Limb (tissue), 2 donors: ENCODE results near the gene STK38.
"Not testable (repeated sequence)": the region's sequence is repeated elsewhere in the genome, so short reads cannot be mapped to it uniquely, and the experiment has no call there.

Experiments
- DNase-seq, 2 donors: peaks; one replicate each; pipeline ENCODE4 v3.0.0-alpha.2; 2016; ENCODE audit errors: extremely low spot score in 2 of 2

STK38 gene

GRCh38 chr6:36489426-36489825 lies 57.9 kb downstream of the STK38 start:
- no peak for DNase-seq

GRCh38 chr6:36488221-36488620 lies 59.1 kb downstream of the STK38 start:
- DNase-seq = no peak

- no peak for DNase-seq
Measured at GRCh38 chr6:36487698-36488097, 59.6 kb downstream of the STK38 start.

- DNase-seq = no peak
Measured at GRCh38 chr6:36484736-36485135, 62.5 kb downstream of the STK38 start.

GRCh38 chr6:36483326-36483725 lies 64.0 kb downstream of the STK38 start:
- not testable (repeated sequence) for DNase-seq

GRCh38 chr6:36479256-36479655 lies 68.0 kb downstream of the STK38 start:
- no peak for DNase-seq

GRCh38 chr6:36478051-36478526 lies 69.2 kb downstream of the STK38 start:
- DNase-seq = no peak

GRCh38 chr6:36469946-36470345 lies 77.3 kb downstream of the STK38 start:
- DNase-seq = no peak

GRCh38 chr6:36469148-36469661 lies 78.1 kb downstream of the STK38 start:
- DNase-seq = no peak

GRCh38 chr6:36467625-36468024 lies 79.7 kb downstream of the STK38 start:
- DNase-seq = no peak

GRCh38 chr6:36464233-36464632 lies 83.0 kb downstream of the STK38 start:
- no peak for DNase-seq

- DNase-seq = no peak
Measured at GRCh38 chr6:36463676-36464075, 83.6 kb downstream of the STK38 start.

GRCh38 chr6:36461646-36462045 lies 85.6 kb downstream of the STK38 start:
- no peak for DNase-seq

- no peak for DNase-seq
Measured at GRCh38 chr6:36460916-36461315, 86.4 kb downstream of the STK38 start.

GRCh38 chr6:36459501-36459900 lies 87.8 kb downstream of the STK38 start:
- no peak for DNase-seq

- no peak for DNase-seq
Measured at GRCh38 chr6:36455486-36456027, 91.7 kb downstream of the STK38 start.

GRCh38 chr6:36452897-36453296 lies 94.4 kb downstream of the STK38 start:
- DNase-seq = not testable (repeated sequence)

- DNase-seq = not testable (repeated sequence)
Measured at GRCh38 chr6:36449173-36449572, 98.1 kb downstream of the STK38 start.

- DNase-seq = no peak
Measured at GRCh38 chr6:36445621-36446020, 101.7 kb downstream of the STK38 start.

GRCh38 chr6:36444470-36444869 lies 102.8 kb downstream of the STK38 start:
- DNase-seq = no peak
